Activated CD4-positive, alpha-beta T cell treated with anti-CD3 and anti-CD28 coated beads for 24 hours (primary cell): ENCODE results near the gene AOPEP.
"Not testable (repeated sequence)": the region's sequence is repeated elsewhere in the genome, so short reads cannot be mapped to it uniquely, and the experiment has no call there.

ENCODE experiments used
- DNase-seq, 2 donors: peaks; one replicate each; pipeline ENCODE4 v3.0.0-alpha.2; 2020; ENCODE audit warnings: low read depth in 2 of 2

Gene AOPEP

DNA sequence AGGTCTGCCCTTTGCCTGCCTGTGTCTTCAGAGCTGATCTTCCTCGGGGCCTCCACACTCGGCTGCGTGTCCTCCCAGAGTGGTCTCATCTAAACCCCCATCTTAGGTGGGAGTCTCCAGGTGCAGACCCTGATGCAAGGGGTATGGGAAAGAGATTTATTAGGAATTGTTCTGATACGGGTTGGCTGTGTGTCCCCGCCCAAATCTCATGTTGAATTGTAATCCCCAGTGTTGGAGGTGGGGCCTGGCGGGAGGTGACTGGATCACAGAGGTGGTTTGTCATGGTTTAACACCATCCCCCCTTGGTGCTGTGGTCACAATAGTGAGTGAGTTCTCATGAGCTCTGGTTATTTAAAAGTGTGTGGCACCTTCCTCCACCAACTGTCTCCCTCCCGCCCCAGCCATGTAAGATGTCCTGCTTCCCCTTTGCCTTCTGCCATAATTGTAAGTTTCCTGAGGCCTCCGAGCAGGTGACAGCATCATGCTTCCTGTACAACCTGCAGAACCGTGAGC lies 208.4 kb downstream of the AOPEP start:
- no peak for DNase-seq

DNA sequence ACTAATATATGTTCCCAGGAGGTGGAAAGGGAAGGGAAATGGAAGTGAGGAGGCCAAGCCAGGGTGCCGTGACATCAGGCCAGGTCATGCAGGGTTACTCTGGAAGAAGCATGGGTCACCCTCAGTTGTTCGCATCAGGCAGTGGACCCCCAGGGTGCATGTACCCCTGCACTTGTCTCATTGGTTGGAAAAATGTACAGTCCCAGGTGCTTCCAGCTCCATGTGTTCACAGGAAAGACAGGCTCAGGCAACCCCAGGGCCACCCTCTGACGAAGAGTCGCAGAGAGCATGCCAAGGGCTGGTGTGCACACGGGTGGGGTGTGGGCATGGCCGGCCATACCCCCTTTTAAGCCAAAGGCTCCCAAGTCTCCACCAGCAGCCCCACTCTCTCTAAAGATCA lies 208.9 kb downstream of the AOPEP start:
- no peak for DNase-seq

DNA sequence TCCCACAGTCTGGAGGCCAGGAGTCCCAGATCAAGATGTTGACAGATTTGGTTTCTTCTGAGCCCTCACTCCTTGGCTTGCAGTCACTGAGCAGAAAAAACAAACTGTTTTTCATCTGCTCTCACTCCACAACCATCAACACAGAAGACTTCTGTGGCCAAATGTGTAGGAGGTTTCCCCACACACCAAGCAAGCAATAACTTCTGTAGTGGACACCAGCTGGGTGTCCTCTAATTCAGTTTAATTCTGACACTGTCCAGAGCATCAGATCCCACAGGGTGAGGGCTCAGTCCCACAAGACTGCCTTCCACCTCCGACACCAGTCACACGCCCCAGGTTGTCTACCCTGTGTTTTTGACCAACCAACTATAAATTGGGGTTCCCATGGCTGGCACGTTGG lies 209.9 kb downstream of the AOPEP start:
- DNase-seq, result no peak

DNA sequence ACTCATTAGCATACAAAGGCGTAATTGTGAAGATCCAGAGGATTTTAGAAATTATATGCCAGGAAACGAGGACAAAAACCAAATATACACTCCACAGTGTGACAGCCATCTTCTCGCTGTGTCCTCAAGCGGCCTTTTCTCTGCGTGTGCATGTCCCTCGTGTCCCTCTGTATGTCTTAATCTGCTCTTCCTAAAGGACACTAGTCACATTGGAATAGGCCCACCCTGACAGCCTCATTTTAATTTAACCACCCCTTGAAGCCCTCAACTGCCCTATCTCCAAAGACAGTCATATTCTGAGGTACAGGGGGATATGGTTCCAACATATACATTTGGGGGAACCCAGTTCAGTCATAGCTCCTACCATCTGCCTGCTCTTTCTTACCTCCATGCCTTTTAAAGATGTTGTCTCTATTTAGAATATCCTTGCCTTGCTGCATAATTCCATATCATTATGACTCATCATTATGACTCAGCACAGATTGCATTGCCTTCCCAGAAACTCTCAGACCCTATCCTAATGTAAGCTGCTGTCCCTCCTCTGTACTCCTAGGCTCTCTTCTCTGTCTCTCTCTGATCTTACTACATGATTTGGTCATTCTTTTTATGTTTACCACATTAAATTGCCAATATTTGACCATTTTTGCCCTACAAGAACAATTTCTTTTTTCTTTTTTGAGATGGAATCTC lies 210.9 kb downstream of the AOPEP start:
- DNase-seq, result no peak

DNA sequence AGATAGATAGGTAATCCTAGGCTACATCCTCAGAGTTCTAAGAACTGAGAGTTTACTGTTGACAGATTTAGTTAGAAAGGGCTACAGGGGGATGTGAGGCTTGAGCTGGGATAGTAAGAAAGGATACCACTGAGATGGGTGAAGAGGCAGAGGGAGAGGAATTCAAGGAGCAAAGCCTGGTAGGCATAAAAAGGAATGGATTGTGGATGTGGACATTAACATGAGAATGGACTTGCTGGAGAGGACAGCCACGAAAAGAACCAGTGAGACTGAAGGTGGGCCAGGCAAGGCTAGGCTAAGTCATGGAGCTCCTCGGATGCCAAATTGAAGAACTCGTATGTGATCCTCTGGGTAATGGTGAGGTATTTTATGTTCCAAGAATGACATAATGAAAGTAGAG lies 211.9 kb downstream of the AOPEP start:
- DNase-seq, result no peak

DNA sequence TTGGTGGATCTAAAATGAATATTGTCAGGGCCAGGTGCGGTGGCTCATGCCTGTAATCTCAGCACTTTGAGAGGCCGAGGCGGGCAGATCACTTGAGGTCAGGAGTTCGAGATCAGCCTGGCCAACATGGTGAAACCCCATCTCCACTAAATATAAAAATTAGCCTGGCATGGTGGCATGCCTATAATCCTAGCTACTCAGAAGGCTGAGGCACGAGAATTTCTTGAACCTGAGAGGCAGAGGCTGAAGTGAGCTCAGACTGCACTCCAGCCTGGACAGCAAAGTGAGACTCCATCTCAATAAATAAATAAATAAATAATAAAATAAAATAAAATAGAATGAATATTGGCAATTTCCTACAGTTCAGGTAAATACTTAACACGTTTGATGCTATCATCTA lies 213.8 kb downstream of the AOPEP start:
- DNase-seq, result not testable (repeated sequence)

DNA sequence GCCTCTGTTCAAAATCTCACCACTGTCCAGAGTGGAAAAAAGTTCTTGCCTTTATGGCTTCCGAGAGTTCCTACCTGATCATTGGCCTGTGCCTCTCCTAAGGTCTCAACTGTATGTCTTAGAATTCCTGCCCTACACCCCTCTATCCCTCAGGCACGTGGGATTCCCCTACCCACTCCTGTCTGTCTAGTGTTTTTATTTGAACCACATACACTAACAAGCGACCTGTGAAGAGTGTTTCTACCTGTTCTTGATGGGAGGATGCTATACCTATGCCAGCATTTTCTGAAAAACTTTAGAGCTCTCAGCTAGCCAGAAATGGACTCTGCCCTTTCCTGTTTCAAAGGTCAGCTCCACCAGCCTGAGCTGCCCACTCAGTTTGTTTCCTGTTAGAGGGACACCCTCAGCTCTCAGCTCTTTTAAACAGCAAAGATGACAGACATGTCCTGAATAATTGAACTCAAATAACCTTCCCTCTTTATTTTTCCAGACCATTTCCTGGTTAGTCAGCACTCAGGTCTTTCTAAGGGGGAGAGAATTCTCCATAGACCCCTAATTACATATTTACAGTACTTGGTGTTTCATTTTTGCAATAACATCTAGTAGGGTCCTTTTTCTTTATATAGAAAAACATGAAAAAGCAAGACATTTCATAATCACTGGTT lies 214.8 kb downstream of the AOPEP start:
- DNase-seq, result no peak

DNA sequence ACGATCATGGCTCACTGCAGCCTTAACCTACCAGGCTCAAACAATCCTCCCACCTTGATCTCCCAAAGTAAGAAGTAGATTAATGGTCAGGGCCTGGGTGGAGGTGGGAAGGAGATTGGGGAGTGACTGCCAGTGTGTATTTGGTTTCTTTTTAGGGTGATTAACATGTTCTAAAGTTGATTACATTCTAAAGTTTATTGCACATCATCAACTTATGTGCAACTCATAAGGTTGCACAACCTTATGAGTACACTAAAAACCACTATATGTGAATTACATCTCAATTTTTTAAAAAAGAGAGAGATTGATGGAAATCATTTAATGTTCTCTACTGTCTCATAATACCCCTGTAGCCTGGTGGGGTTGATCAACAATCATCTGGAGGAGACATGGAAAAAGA lies 218.1 kb downstream of the AOPEP start:
- DNase-seq, result no peak

DNA sequence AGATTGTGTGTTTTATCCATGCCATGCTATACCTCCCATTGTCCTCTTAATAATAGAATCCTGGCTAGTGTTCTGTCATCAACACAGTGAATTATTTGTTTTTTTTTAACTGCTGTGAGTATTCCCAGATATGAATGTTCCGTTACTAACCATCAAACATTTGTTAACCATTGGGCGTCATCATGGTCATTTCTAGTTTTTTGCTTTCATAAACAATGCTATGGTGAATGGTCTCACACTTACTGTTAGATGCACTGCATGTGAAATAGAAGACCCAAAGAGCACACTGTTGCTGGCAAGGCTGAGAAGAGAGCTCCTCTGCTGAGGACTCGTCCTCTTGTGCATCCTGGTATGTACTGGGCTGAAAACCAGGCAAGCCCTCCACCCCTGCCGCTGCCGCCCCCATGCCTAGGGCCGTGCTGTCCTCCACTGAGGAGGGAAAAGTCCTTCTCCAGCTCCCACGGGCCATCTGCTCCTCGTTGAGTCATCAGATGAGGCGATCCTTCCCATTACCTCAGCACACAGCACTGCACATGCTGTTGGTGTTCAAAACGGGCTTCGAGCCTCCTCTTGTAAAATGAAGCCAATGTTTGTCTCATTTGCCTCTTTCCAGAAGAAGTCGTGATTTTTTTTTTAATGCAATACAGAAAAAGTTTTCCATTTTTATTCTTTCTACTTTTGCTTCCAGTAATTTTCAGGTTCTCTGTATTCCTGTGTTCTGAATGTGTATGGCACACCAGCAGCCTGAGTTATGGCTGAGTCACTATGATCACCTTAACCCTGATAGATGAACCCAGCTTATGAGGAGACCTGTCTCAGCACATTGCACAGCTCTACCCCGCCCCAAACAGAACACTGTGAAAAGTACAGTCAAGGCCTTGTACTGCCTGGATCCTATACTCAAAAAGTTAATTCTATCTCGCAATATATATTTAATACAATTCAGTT lies 219.0 kb downstream of the AOPEP start:
- DNase-seq, result no peak

DNA sequence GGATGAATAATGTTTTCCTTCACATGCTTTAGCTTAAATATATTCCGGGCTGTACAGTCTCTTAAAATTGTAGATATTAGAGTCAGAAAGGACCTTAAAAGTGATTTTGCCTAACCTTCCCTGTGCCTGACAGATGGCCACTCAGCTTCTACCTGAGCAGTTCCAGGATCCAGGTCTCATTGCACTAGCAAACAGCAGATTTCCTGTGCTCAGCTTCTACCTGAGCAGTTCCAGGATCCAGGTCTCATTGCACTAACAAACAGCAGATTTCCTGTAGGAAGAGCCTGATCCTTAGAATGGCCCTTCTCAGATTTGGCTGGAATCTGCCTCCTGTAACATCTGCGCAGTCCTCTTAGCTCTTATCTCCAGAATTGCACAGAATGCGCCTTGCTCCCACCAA lies 219.8 kb downstream of the AOPEP start:
- no peak for DNase-seq

DNA sequence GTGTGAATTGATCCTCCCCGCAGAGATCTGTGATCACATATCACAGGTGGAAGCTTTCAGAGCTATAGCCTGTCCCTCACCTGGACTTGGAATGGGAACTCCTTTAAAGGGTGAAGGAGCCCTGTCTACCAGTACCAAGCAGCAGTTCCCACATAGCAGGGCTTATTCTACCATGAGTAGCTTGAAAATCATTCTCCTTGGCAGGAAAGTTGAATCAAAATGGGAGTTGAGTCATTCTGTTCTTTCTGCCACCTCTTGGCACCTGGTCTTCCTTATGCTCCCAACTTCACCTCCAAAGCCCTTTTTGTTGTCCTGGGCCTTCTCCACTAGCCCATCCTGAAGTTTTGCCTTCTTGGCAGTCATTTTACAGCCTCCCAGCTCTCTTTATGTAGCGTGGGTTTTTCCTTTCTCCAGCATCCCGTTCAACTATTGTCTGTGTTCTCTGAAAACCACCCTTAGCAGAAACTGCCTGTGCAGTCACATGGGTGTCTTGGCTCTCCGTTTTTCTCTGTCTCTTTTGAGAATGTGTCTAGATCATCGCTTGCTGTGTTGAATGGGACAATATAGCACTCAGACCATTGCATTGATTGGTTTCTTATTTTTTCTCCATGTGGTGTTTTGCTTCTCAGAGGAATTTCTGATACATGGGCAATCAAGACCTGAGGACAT lies 222.2 kb downstream of the AOPEP start:
- DNase-seq, result no peak

DNA sequence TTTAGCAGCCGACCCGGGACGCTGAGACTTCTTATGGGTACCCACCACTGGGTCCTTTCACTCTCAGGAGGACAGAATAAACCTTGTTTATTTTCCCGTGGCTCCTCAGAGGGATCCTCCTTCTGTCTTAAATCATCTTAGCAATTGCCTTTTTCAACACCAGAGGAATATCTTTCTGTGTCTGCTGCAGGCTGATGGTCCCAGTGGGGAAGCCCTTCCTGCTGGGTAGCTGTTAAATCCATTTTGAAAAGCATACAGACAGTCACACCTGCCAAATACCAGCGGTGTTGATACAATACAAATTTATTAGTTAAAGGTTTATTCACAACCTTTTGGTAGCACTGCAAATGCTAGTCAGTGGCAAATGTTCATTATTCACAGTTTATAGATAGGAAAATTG lies 222.9 kb downstream of the AOPEP start:
- DNase-seq, result no peak

DNA sequence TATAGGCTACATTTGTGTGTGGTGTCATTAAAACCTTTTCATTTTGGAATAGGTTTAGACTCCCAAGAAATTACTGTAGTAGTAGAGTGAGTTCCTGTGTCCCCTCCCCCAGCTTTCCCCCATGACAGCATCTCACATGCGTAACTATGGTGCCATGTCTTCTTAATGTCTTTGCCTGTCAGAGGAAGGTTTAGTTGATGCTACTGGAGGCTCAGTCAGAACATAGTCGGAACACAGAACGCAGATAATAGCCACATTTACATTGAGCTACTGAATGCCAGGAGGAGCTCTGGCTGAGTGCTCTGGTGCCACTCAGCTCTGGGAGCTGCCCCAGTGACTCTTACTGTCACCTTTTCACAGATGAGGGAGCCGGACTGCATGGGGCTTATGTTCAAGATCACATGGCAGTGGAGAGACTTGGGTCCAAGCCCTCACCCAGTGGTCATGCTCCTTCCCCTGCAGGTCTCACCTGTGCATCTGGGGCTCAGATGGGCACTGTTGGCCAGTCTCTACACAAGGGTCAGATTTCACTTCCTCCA lies 223.6 kb downstream of the AOPEP start:
- no peak for DNase-seq

DNA sequence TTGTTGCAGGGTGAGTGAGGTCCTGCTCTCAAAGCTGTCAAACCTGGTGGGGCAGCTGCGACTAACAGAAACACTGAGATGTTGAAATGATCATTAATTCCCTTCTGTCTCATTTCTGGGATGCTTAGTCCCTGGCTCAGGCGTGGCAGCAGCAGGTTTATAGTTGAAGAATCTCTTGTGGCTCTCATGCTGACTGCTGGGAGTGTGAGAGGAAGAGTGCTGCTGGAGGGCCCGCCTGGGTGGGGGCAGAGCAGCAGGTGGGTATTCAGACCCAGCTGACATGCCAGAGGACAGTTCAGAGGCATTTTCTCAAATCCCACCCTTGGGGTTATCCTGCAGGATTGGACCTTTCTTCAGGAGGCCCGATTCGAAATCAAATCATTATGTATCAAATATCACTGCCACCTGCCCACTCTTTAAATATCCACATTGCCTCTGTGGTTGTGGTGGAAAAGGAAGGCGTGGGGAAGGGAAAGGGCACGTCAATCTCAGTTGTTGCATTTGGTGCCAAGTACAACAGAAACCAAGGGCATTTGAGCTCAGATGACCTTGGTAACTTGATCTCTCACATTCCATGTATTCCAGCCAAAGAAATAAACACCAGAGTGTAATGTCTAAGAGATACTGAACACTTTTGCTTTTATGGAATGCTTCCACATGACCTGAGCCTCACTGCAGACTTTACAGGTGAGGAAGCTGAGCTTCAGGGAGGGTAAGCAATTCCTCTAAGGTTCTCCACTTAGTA lies 224.3 kb downstream of the AOPEP start:
- DNase-seq, result no peak

DNA sequence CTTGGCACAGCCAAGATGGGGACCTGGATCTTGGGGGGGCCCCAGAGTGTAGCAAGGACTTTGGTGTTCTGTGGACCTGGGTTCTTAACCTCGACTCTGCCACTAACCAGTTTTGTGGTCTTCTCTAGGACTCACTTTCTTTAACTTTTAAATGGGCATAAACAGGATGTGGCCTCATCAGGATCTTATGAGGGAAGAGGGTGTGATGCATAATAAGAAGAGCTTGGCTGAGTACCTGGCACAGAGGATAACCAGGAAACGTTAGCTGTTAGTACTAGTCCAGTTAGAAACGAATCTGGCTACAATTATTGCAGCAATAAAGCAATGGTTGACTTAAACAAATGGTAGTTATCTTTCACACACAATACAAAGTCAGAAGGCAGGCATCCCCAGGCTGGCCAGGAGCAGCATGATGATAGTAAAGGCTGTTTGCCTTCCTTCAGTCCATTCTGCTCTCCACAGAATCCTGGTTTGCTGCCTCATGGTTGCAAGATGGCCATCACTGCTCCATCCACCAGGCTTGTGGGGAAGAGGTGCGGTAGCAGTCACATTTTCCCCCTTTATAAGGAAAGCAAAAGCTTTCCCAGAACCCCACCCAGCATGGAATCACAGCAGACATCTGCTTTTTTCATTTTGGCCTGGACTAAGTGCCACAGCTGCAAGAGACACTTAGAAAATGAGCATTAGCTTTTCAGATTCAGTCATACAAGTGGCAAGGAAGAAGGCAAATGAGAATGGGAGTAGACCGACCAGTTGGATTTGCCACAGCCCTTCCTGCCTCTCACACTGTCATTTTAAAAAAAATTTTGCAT lies 225.0 kb downstream of the AOPEP start:
- DNase-seq, result no peak

DNA sequence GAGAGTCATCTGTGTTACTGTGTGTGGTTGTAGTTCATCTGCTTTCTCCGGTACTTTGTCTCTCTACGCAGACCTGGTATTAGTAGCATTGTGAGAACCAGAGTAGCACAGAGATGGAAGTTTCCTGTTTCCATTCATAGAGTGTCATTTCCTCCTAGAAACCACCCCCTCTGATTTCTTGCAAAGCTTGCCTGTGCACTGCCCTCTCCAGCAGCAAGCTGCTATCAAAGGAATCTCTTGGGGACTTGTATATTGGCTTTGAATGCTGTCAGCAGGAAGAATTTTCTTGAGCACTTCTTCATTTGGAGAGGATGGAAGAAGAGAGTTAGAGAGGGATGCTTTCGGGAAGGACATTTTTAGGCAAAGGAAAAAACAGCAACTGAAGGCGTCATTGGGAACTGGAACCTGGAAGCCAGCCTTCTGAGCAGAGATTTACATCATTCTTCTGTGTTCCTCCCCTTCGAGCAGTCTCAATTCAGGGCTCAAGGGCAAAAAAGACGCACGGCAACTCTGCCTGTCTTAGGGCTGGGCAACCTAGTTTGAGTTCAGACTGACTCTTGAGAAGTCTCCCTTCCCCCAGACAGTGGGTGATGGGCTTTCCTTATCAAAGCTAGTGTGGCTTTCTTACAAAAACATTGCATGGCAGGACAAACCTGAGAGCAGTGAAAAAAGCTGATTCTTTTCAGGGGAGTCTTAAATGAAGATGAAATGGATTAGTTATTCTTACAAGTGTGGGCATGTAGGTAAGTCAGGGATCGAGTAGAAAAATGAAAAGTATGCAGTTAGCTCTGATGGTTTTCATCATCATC lies 226.3 kb downstream of the AOPEP start:
- no peak for DNase-seq

DNA sequence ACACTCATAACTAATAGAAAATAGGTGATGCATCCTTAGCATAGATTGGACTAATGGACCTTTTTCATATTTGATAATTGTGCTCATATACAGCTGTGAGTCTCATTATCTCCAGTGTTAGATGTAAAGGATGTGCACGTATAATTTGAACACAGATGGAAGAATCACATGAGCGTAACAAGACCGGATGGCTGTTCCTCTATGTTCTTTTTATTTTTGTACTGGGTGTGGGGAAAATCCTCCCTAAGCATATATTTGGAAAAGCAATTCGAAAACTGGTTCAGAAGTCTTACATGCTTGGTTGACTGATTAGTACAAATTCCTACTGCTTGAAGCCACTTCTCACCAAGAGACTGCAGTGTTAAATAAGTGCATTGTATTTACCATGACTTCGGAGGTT lies 230.2 kb downstream of the AOPEP start:
- no peak for DNase-seq

DNA sequence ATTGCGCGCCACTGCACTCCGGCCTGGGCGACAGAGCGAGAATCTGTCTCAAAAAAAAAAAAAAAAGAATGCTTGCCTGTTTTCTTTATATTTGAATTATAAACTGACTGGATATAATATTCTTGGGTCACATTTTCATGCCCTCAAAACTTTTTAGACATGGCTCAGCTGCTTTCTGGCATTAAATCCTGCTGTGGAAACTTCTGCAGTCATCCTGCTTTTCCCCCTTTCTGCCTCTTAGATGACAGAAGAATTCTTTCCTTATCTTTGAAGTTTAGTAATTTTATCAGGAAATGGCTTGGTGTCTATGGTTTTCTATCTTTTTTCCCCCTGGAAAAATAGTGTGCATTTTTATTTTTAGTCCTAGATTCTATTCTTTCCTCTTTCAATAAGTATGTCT lies 234.5 kb downstream of the AOPEP start:
- no peak for DNase-seq

DNA sequence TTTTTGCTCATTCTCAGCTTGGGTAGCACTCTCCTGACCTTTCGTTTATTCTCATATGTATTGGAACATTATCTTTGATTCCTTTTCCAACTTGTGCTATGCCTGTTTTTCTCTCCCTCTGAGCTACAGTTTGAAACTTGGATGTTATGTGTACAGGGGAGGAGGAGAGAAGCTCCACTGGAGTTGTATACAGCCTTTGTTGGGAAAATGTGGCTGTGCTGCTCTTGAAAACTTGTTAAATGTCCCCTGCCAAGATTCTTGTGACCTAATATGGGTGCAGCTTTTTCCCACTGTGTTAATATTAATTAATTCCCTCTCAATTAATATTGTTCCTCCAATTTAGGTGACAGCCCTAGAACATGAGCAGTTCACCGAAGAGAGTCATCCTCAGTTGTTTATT lies 235.4 kb downstream of the AOPEP start:
- no peak for DNase-seq
